ENCODE results near the gene ACP1.

DNA sequence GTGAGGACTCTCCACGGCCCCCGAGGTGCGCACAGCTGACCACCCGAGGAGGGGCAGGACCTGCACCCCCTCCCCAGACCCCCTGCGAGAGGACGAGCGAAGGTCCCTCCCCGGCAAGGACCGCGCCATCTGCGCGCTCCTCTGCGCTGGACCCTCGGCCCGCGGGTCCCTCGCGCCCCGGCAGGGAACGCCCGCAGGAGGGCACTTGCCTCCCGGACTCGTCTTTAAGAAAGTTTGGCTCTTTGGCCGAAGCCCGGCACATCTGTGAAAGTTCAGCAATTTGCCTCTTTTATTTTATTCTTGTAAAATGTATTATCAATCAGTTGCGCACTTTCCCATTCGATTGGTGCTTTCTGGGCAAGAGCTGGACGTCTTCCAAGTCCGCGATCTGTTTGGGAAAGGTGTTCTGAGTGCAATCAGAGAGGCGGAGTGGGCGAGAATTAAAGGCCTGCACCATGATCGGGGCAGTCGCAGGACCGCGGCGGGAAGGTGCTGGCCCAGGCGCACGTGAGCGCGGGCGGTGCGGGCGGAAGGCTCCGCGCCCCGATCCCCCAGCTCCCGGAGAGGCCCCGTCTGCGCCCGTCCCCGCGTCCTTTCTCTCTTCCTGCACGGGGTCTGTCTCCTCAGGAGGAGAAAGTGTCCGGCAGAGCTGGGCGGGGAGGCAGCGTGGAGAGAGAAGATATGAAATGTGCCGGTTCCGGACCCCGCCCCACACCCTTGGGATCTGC lies 24.8 kb downstream of the ACP1 start:
- TF ChIP-seq, protein P1, sequence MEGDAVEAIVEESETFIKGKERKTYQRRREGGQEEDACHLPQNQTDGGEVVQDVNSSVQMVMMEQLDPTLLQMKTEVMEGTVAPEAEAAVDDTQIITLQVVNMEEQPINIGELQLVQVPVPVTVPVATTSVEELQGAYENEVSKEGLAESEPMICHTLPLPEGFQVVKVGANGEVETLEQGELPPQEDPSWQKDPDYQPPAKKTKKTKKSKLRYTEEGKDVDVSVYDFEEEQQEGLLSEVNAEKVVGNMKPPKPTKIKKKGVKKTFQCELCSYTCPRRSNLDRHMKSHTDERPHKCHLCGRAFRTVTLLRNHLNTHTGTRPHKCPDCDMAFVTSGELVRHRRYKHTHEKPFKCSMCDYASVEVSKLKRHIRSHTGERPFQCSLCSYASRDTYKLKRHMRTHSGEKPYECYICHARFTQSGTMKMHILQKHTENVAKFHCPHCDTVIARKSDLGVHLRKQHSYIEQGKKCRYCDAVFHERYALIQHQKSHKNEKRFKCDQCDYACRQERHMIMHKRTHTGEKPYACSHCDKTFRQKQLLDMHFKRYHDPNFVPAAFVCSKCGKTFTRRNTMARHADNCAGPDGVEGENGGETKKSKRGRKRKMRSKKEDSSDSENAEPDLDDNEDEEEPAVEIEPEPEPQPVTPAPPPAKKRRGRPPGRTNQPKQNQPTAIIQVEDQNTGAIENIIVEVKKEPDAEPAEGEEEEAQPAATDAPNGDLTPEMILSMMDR (IDR thresholded peaks at IDR 0.05), result no peak
- TF ChIP-seq POLR2AphosphoS5 (IDR thresholded peaks at IDR 0.05) (no peak), POLR2A (IDR thresholded peaks at IDR 0.05; ENCODE audit: low read depth) (no peak)

Data from esophagus muscularis mucosa (tissue), 3 donors.